Measurements from ENCODE around the gene ZNF79. TPM values are rescaled to one million over a fixed set of nuclear protein-coding genes. Genes with fewer than 3 reads are reported as not detected.

The ZNF79 gene
- total and polyA plus RNA-seq, 9 of the 15 experiments (the other 6 are each of a cell fraction or from before 2014, with no cell fraction given), result 0.62 to 7.0 (median 4.1) TPM

- TF ChIP-seq, protein P1, sequence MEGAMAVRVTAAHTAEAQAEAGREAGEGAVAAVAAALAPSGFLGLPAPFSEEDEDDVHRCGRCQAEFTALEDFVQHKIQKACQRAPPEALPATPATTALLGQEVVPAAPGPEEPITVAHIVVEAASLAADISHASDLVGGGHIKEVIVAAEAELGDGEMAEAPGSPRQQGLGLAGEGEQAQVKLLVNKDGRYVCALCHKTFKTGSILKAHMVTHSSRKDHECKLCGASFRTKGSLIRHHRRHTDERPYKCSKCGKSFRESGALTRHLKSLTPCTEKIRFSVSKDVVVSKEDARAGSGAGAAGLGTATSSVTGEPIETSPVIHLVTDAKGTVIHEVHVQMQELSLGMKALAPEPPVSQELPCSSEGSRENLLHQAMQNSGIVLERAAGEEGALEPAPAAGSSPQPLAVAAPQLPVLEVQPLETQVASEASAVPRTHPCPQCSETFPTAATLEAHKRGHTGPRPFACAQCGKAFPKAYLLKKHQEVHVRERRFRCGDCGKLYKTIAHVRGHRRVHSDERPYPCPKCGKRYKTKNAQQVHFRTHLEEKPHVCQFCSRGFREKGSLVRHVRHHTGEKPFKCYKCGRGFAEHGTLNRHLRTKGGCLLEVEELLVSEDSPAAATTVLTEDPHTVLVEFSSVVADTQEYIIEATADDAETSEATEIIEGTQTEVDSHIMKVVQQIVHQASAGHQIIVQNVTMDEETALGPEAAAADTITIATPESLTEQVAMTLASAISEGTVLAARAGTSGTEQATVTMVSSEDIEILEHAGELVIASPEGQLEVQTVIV (CRISPR knock-in tag; IDR thresholded peaks at IDR 0.05; ENCODE audit: borderline replicate concordance), result no peak
- TF ChIP-seq HNRNPH1 (optimal IDR thresholded peaks at IDR 0.05; ENCODE audit: low read depth, low read length), result no peak
- TF ChIP-seq ZC3H4 (CRISPR knock-in tag; IDR thresholded peaks at IDR 0.05; ENCODE audit: borderline replicate concordance), result no peak
- TF ChIP-seq BACH1 (tag; IDR thresholded peaks at IDR 0.05), result no peak
- peak; percentile 72 to 79 for TF ChIP-seq NRF1 (conservative IDR thresholded peaks at IDR 0.05 in 1 of 2, IDR thresholded peaks at IDR 0.05 in 1 of 2)
- TF ChIP-seq ELF2 (CRISPR knock-in tag; IDR thresholded peaks at IDR 0.05), result no peak
- no peak for TF ChIP-seq MAFG (tag; conservative IDR thresholded peaks at IDR 0.05)
- TF ChIP-seq ZNF354B (CRISPR knock-in tag; IDR thresholded peaks at IDR 0.05), result no peak
- peak; percentile 78 for TF ChIP-seq CTBP1 (IDR thresholded peaks at IDR 0.05; ENCODE audit: borderline replicate concordance)
- no peak for TF ChIP-seq PCBP1 (IDR thresholded peaks at IDR 0.05; ENCODE audit: low read depth, low read length, poor library complexity, severe bottlenecking)
- peak; percentile 68; the same call in 1 of the 2 replicates for TF ChIP-seq ZNF740 (CRISPR knock-in tag; IDR thresholded peaks at IDR 0.05)
- TF ChIP-seq ZNF740 (tag; IDR thresholded peaks at IDR 0.05), result no peak
- TF ChIP-seq CTCF (IDR thresholded peaks at IDR 0.05 in 2 of 3, conservative IDR thresholded peaks at IDR 0.05 in 1 of 3; ENCODE audit: insufficient read depth in 2 of 3, low read depth in 1 of 3, low read length in 3 of 3), result peak in 1 of 3 experiments; percentile 37; a peak in 1 of 6 replicates
- TF ChIP-seq RB1 (IDR thresholded peaks at IDR 0.05; ENCODE audit: low read depth), result peak; percentile 70
- TF ChIP-seq TSC22D4 (tag; IDR thresholded peaks at IDR 0.05), result no peak
- TF ChIP-seq ZZZ3 (IDR thresholded peaks at IDR 0.05), result no peak
- no peak for TF ChIP-seq USF1 (CRISPR knock-in tag; IDR thresholded peaks at IDR 0.05)
- TF ChIP-seq, protein P2, sequence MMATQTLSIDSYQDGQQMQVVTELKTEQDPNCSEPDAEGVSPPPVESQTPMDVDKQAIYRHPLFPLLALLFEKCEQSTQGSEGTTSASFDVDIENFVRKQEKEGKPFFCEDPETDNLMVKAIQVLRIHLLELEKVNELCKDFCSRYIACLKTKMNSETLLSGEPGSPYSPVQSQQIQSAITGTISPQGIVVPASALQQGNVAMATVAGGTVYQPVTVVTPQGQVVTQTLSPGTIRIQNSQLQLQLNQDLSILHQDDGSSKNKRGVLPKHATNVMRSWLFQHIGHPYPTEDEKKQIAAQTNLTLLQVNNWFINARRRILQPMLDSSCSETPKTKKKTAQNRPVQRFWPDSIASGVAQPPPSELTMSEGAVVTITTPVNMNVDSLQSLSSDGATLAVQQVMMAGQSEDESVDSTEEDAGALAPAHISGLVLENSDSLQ (IDR thresholded peaks at IDR 0.05), result peak; percentile 96
- no peak for TF ChIP-seq SLC30A9 (CRISPR knock-in tag; IDR thresholded peaks at IDR 0.05)
- no peak for TF ChIP-seq ZNF175 (CRISPR knock-in tag; IDR thresholded peaks at IDR 0.05; ENCODE audit: low read depth)
These were observed 27.2 kb upstream of the ZNF79 start, which contains the start of gene SLC2A8 (continued) for GRCh38 chr9:127396808-127397645.
